Activated CD4-positive, alpha-beta memory T cell treated with anti-CD3 and anti-CD28 coated beads, Interleukin-2, amount 10 ng/mL, durations not matched to agents 7 days and 5 days (primary cell): ENCODE measurements around the gene CEMP1. TPM values are rescaled to one million over a fixed set of nuclear protein-coding genes. Genes with fewer than 3 reads are reported as not detected.

Experiments used
- CTCF ChIA-PET: fragments of 350-600 bp; sonication (Branson Sonifier 250); formaldehyde crosslinking; loops from one replicate; lab custom pipeline; 2021; ENCODE audit warnings: antibody characterized with exemption, inconsistent platforms; lab: Charles Lee
- POLR2A ChIA-PET: fragments of 350-600 bp; sonication (Branson Sonifier 250); formaldehyde crosslinking; loops from one replicate; lab custom pipeline; 2021; ENCODE audit warnings: antibody characterized with exemption; lab: Charles Lee
- DNase-seq: peaks from one replicate; pipeline ENCODE4 v3.0.0-alpha.2; 2020
- H3K27ac Mint-ChIP-seq: one replicate; pipeline ENCODE4 v1.8.0; 2021; ENCODE audit warnings: mild to moderate bottlenecking, mixed read lengths
- H3K27me3 Mint-ChIP-seq: one replicate; pipeline ENCODE4 v1.8.0; 2021; ENCODE audit warnings: mixed read lengths
- H3K36me3 Mint-ChIP-seq: one replicate; pipeline ENCODE4 v1.8.0; 2021; ENCODE audit warnings: low read depth, mixed read lengths
- H3K4me1 Mint-ChIP-seq: one replicate; pipeline ENCODE4 v1.8.0; 2021; ENCODE audit warnings: mixed read lengths
- H3K4me3 Mint-ChIP-seq: one replicate; pipeline ENCODE4 v1.8.0; 2021; ENCODE audit warnings: mild to moderate bottlenecking, mixed read lengths
- H3K9me3 Mint-ChIP-seq: one replicate; pipeline ENCODE4 v1.8.0; 2021; ENCODE audit warnings: mixed read lengths
- total RNA-seq, 2 experiments: library from RNA; stranded (reverse); gene quantifications; one replicate each; pipeline ENCODE4 v1.2.3, GENCODE V29; 2021

Gene CEMP1
- total RNA-seq, 2 experiments from 2014 or later, result 0.23 TPM; not detected in 1

DNA sequence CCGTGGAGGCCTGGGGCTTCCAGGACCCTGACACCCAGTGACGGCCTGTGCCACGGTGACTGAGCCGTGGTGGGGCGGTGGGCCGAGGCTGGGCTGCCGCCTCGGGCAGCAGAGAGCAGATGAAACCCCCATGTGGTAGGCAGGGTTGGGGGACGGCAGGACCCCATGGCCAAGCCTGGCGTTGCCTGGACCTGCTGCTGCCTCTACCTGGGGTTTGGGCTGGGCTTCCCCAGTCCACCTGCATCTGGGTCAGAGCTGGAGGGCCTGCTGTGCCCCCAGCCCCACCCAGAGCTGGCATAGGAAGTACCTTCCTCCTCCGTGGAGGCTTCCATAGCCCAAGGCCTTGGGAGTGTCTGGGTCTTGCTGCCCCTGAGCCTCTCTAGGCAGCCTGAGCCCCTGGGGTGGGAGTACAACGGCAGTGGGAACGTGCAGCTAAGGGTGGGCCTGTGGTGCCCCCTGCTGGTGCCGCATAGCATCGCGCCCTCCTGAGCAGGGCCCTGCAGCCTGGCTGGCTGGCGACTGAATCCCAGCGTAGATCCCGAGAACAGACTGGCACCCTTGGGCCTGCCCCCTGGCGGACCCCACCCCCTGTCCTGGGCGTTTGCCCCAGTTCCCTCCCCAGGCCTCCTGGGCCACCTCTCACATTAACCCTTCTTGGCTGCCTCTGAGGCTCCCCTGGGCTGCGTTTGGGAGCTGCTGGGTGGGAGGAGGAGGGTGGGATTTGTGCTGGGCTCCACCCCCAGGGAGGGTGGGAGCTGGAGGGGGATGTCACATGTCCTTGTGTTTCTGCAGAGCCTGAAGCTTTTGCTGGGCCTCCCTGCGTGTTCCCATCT is 30.1 kb downstream of the CEMP1 start:
- no peak overlapping the region for H3K4me3 Mint-ChIP-seq
- H3K27me3 Mint-ChIP-seq, result no peaks in the 10 kb centered on the region
- H3K9me3 Mint-ChIP-seq, result no peaks in the 10 kb centered on the region
- H3K27ac Mint-ChIP-seq, result no peak overlapping the region
- ChIA-PET POLR2A (interaction anchor here (0.8 to 1.9 kb wide), 5 partner anchors 12 to 71 kb away, joined by 3 to 8 read pairs (median 5); partner anchors contain the start of genes AMDHD2 and TEDC2), CTCF (interaction anchor here (0.6 to 2.5 kb wide), 15 partner anchors 9 to 478 kb away, joined by 3 to 12 read pairs (median 3); partner anchors contain the start of genes AMDHD2, CCNF, ECI1 and MLST8)
- DNase-seq, result peak; percentile 82
- no peaks in the 10 kb centered on the region for H3K4me1 Mint-ChIP-seq
- H3K36me3 Mint-ChIP-seq, result peaks cover 2% of the 10 kb centered on the region

DNA sequence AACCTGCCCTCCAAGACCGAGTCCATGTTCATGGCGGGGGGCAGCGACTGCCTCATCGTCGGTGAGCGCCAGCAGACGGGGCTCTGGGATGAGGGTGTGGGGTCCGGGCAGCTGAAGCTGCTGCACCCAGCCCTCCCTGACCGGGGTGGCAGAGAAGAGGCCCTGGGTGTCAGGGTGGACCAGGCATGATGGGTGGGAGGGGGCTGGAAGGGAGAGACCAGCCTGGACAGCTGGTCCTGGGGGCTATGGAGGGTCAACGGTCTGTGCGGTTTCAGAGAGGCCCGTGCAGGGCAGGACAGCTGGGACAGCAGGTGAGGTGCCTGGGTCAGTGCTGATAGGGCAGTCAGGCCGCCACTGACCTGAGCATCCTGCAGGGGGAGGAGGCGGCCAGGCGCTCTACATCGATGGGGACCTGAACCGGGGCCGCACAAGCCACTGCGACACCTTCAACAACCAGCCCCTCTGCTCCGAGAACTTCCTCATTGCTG is 30.7 kb downstream of the CEMP1 start:
- DNase-seq, result no peak
- CTCF ChIA-PET, result interaction anchor here (0.6 to 2.5 kb wide), 11 partner anchors 9 to 360 kb away, joined by 3 to 12 read pairs (median 4); partner anchors contain the start of genes CCNF, ECI1, TBC1D24 and TEDC2
- Mint-ChIP-seq H3K4me3 (no peak overlapping the region), H3K9me3 (no peaks in the 10 kb centered on the region), H3K27ac (no peak overlapping the region), H3K4me1 (no peaks in the 10 kb centered on the region), H3K36me3 (peaks cover 2% of the 10 kb centered on the region), H3K27me3 (no peaks in the 10 kb centered on the region)
- POLR2A ChIA-PET, result interaction anchor here (1.3 to 1.9 kb wide), 4 partner anchors 13 to 70 kb away, joined by 3 to 8 read pairs (median 6); partner anchors contain the start of genes AMDHD2 and TEDC2

DNA sequence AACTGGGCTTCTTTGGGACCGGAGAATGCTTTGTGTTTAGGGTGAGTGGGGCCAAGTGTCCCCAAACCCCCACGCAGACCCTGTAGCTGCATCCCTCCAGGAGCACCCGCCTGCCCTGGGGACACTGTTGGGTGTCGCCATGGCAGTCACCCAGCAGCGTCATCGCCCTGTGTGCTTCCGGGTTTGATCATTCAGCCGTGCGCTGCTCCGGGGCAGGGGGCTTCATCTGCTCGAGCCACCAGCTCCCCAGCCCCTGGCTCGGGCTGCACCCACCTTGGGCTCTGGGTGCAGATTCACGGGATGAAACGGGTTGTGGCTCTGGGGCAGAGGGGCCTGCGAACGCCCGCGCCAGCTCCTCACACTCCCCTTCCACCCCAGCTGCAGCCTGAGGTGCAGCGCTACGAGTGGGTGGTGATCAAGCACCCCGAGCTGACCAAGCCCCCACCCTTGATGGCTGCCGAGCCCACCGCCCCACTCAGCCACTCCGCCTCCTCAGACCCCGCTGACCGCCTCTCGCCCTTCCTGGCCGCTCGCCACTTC is 31.2 kb downstream of the CEMP1 start:
- no peaks in the 10 kb centered on the region for H3K9me3 Mint-ChIP-seq
- ChIA-PET CTCF (interaction anchor here (0.6 to 2.5 kb wide), 3 partner anchors 12 to 359 kb away, joined by 3 to 11 read pairs (median 3); partner anchors contain the start of gene CCNF), POLR2A (no interaction called here)
- peaks cover 2% of the 10 kb centered on the region for H3K36me3 Mint-ChIP-seq
- H3K4me1 Mint-ChIP-seq, result no peaks in the 10 kb centered on the region
- no peak overlapping the region for H3K4me3 Mint-ChIP-seq
- no peak overlapping the region for H3K27ac Mint-ChIP-seq
- DNase-seq, result no peak
- H3K27me3 Mint-ChIP-seq, result no peaks in the 10 kb centered on the region

DNA sequence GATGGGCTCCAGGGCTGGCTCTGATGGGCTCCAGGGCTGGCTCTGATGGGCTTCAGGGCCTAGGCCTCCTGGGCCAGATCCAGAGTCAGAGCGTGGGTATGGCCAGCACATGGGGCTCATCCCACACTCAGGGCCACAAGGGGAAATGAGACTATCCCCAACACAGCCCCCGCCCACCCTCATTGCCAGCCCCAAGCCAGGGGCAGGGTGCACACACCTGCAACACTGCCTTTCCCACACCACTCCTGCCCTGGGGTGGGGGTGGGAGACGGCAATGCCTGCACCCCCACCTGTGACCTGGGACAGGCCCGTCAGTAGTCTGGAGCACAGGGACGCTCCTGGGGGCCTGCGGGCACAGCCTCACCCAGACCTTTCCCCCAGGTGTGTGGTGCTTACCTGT is 31.8 kb downstream of the CEMP1 start:
- ChIA-PET CTCF (interaction anchor here (2.5 kb wide), 1 partner anchor 69 kb away, joined by 11 read pairs; the partner anchor contains the start of gene CCNF), POLR2A (no interaction called here)
- H3K9me3 Mint-ChIP-seq, result no peaks in the 10 kb centered on the region
- H3K27ac Mint-ChIP-seq, result no peak overlapping the region
- no peaks in the 10 kb centered on the region for H3K4me1 Mint-ChIP-seq
- H3K27me3 Mint-ChIP-seq, result no peaks in the 10 kb centered on the region
- peaks cover 2% of the 10 kb centered on the region for H3K36me3 Mint-ChIP-seq
- no peak overlapping the region for H3K4me3 Mint-ChIP-seq
- no peak for DNase-seq

DNA sequence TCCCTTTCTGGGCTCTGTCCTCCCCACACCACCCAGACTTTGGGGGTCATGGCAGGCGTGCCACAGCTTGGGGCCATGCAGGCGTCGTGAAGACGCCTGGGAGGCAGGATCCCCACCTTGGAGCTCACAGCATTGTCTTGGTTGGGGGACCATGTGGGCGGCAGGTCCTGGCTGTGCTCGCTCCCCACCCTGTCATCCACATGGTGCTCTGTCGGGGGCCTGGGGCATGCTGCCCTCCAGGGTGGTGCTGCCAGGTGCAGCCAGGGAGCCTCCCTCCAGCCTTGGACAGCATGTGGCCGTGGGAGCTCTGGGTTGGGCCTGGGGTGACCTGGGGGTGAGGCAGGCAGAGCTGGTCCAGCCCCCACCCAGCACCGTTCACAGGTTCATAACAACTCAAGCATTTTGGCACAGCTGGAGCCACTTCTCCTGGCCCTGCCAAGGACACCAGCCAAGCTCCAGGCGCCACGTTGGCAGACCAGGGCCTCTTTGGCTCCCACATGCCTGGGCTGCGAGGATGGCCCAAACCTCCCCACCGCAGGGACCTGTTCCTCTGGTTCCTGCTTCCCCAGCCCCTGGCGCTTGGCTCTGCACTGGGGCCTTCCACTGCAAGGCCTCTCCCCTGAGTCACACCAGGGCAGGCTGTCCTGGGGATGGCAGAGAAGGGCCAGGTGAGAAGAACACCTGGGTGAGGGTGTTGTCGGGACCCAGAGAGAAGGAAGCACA is 32.5 kb downstream of the CEMP1 start:
- ChIA-PET CTCF (no interaction called here), POLR2A (no interaction called here)
- Mint-ChIP-seq H3K36me3 (peaks cover 2% of the 10 kb centered on the region), H3K27me3 (no peaks in the 10 kb centered on the region), H3K4me3 (no peak overlapping the region), H3K27ac (no peak overlapping the region), H3K9me3 (no peaks in the 10 kb centered on the region), H3K4me1 (no peaks in the 10 kb centered on the region)
- DNase-seq, result no peak

- no peak overlapping the region for H3K4me3 Mint-ChIP-seq
- H3K9me3 Mint-ChIP-seq, result no peaks in the 10 kb centered on the region
- H3K36me3 Mint-ChIP-seq, result peaks cover 2% of the 10 kb centered on the region
- POLR2A ChIA-PET, result no interaction called here
- no peak overlapping the region for H3K27ac Mint-ChIP-seq
- DNase-seq, result no peak
- CTCF ChIA-PET, result no interaction called here
- no peaks in the 10 kb centered on the region for H3K27me3 Mint-ChIP-seq
- no peaks in the 10 kb centered on the region for H3K4me1 Mint-ChIP-seq
Measured at GRCh38 chr16:2497695-2498484, 33.3 kb downstream of the CEMP1 start.

DNA sequence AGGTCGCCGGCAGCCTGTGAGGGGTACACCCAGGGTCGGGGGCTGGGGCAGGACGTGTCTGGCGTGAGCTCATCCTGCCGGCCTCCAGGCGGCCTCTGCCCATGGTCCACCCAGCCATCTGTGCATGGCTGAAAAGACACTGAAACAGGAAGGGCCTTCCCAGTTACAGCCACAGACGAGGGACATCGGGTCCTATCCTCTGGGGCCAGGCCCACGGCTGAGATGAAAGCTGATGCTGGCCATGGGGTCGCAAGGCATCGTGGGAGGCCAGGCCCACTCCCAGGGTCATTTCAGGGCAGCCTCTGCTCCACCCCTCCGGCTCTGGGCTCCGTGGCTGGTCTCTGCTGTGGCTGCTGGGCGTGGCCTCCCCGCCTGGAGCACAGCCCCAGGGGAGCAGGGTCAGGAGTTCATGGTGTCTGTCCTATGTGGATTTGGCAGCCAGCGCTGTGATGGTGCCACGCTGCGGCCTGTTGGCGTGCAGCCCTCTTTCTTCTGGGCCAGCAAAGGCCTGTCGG is 34.0 kb downstream of the CEMP1 start:
- no peak for DNase-seq
- ChIA-PET CTCF (no interaction called here), POLR2A (no interaction called here)
- peaks cover 2% of the 10 kb centered on the region for H3K36me3 Mint-ChIP-seq
- H3K4me3 Mint-ChIP-seq, result no peak overlapping the region
- H3K27me3 Mint-ChIP-seq, result no peaks in the 10 kb centered on the region
- no peaks in the 10 kb centered on the region for H3K9me3 Mint-ChIP-seq
- H3K4me1 Mint-ChIP-seq, result no peaks in the 10 kb centered on the region
- H3K27ac Mint-ChIP-seq, result no peak overlapping the region

- Mint-ChIP-seq H3K27ac (no peak overlapping the region), H3K36me3 (peaks cover 2% of the 10 kb centered on the region), H3K9me3 (no peaks in the 10 kb centered on the region), H3K4me3 (no peak overlapping the region), H3K4me1 (no peaks in the 10 kb centered on the region), H3K27me3 (no peaks in the 10 kb centered on the region)
- POLR2A ChIA-PET, result no interaction called here
- CTCF ChIA-PET, result no interaction called here
- DNase-seq, result no peak
Measured at GRCh38 chr16:2496223-2497115, 34.7 kb downstream of the CEMP1 start.

- Mint-ChIP-seq H3K27me3 (no peaks in the 10 kb centered on the region), H3K36me3 (peaks cover 2% of the 10 kb centered on the region), H3K4me3 (no peak overlapping the region), H3K4me1 (no peaks in the 10 kb centered on the region), H3K9me3 (no peaks in the 10 kb centered on the region), H3K27ac (no peak overlapping the region)
- ChIA-PET CTCF (no interaction called here), POLR2A (no interaction called here)
- no peak for DNase-seq
Measured at GRCh38 chr16:2495041-2495440, 36.2 kb downstream of the CEMP1 start.

DNA sequence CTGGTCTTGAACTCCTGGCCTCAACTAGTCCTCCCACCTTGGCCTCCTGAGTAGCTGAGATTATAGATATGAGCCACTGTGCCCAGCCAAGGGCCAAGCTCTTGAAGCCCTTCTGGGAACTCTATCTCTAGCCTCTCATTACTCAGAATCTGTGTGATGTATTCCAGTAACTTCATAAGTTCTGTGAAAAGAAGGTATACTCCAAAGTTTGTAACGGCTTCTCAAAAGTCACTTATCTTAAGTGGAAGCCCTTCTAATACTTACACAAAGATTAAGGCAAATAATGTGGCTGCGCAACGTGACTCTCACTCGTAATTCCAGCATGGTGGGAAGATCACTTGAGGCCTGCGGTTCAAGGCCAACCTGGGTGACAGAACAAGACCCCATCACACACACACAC is 36.6 kb downstream of the CEMP1 start:
- Mint-ChIP-seq H3K36me3 (peaks cover 2% of the 10 kb centered on the region), H3K27ac (no peak overlapping the region), H3K4me1 (no peaks in the 10 kb centered on the region), H3K4me3 (no peak overlapping the region), H3K9me3 (no peaks in the 10 kb centered on the region), H3K27me3 (no peaks in the 10 kb centered on the region)
- no peak for DNase-seq
- ChIA-PET CTCF (no interaction called here), POLR2A (no interaction called here)

DNA sequence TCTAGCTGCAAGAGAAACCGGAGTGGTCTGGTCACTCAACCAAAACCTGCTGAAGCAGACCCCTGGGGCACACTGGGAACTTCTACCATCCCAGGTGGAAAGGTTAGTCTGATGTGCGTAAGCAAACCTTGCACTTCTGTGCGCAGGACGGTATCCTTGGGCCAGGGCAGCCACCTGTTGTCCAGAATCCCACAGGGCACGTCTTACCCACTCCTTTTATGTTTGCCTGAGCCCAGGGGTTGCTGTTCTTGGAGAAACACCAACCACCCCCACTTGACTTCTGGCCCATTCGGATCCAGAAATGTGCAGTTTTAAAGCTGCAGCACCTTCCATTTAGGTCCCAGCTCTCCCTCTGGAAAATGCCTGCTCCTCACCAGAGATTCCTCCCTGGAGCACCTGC is 37.6 kb downstream of the CEMP1 start:
- Mint-ChIP-seq H3K36me3 (peaks cover 2% of the 10 kb centered on the region), H3K4me1 (no peaks in the 10 kb centered on the region), H3K27ac (no peak overlapping the region), H3K9me3 (no peaks in the 10 kb centered on the region), H3K27me3 (no peaks in the 10 kb centered on the region), H3K4me3 (no peak overlapping the region)
- no peak for DNase-seq
- CTCF ChIA-PET, result no interaction called here
- POLR2A ChIA-PET, result no interaction called here
